RWPE1 (cell line): ENCODE results near the gene FSTL4.
A peak's percentile ranks its signal among the peaks of the same experiment; 100 is the strongest.

Source experiments
- CTCF ChIA-PET: fragments of 350-600 bp; sonication (Branson Sonifier 250); formaldehyde crosslinking; extraction: SDS; loops from one replicate; lab custom pipeline; 2021; lab: Yijun Ruan, JAX
- POLR2A ChIA-PET: fragments of 400-600 bp; formaldehyde crosslinking; extraction: SDS; loops from one replicate; lab custom pipeline; 2020; ENCODE audit warnings: antibody characterized with exemption; ENCODE audit not compliant: low non-redundant PET; lab: Yijun Ruan, JAX
- DNase-seq: peaks from one replicate; pipeline ENCODE4 v3.0.0; 2012; ENCODE audit warnings: low spot score
- H3K27ac ChIP-seq: fragments of 450-650 bp; 2 replicates; pipeline ENCODE4 v1.5.1; 2017
- CTCF ChIP-seq: fragments of 450-650 bp; conservative IDR thresholded peaks from 2 replicates; pipeline ENCODE4 v1.5.1; 2017; ENCODE audit warnings: low read depth, mild to moderate bottlenecking

Gene FSTL4

GRCh38 chr5:133559960-133560359 lies 52.4 kb downstream of the FSTL4 start:
- no peak overlapping the region for H3K27ac ChIP-seq
- no peak for TF ChIP-seq CTCF
- ChIA-PET POLR2A (no interaction called here), CTCF (interaction anchor here (0.7 kb wide), 1 partner anchor 309 kb away, joined by 3 read pairs; no protein-coding TSS in a partner anchor)
- no peak for DNase-seq

GRCh38 chr5:133556551-133556950 lies 55.8 kb downstream of the FSTL4 start:
- DNase-seq: no peak
- POLR2A ChIA-PET: no interaction called here
- CTCF ChIA-PET: interaction anchor here (0.7 kb wide), 1 partner anchor 25 kb away, joined by 3 read pairs; no protein-coding TSS in a partner anchor
- no peak overlapping the region for H3K27ac ChIP-seq
- no peak for TF ChIP-seq CTCF

GRCh38 chr5:133554279-133554678 lies 58.1 kb downstream of the FSTL4 start:
- ChIA-PET POLR2A (no interaction called here), CTCF (interaction anchor here (0.6 kb wide), 1 partner anchor 205 kb away, joined by 3 read pairs; no protein-coding TSS in a partner anchor)
- no peak for DNase-seq
- no peak for TF ChIP-seq CTCF
- H3K27ac ChIP-seq: no peak overlapping the region

- H3K27ac ChIP-seq: no peak overlapping the region
- TF ChIP-seq CTCF: peak; percentile 78
- peak; percentile 79 for DNase-seq
- CTCF ChIA-PET: interaction anchor here (0.5 to 1.2 kb wide), 8 partner anchors 8 to 904 kb away, joined by 3 to 7 read pairs (median 3); no protein-coding TSS in a partner anchor
- POLR2A ChIA-PET: no interaction called here
These were observed 59.3 kb downstream of the FSTL4 start for GRCh38 chr5:133552925-133553525.

GRCh38 chr5:133546500-133546899 lies 65.8 kb downstream of the FSTL4 start:
- DNase-seq: no peak
- no peak overlapping the region for H3K27ac ChIP-seq
- ChIA-PET CTCF (interaction anchor here (0.6 kb wide), 1 partner anchor 16 kb away, joined by 3 read pairs; no protein-coding TSS in a partner anchor), POLR2A (no interaction called here)
- TF ChIP-seq CTCF: no peak

- DNase-seq: no peak
- CTCF ChIA-PET: interaction anchor here (1.4 kb wide), 1 partner anchor 62 kb away, joined by 3 read pairs; no protein-coding TSS in a partner anchor
- H3K27ac ChIP-seq: no peak overlapping the region
- POLR2A ChIA-PET: no interaction called here
- no peak for TF ChIP-seq CTCF
These were observed 68.0 kb downstream of the FSTL4 start for GRCh38 chr5:133544346-133544745.
